Mononuclear cell (primary cell): ENCODE data around the gene ZFR. TPM values are rescaled to one million over a fixed set of nuclear protein-coding genes. Genes with fewer than 3 reads are reported as not detected.
"Not testable (repeated sequence)": the region's sequence is repeated elsewhere in the genome, so short reads cannot be mapped to it uniquely, and the experiment has no call there.

Experiments
- H3K27me3 ChIP-seq: 2 replicates; pipeline ENCODE4 v1.6.0; 2011; ENCODE audit warnings: low read length, control low read depth; ENCODE audit not compliant: insufficient read depth
- H3K4me1 ChIP-seq: 2 replicates; pipeline ENCODE4 v1.5.1; 2011; ENCODE audit warnings: mild to moderate bottlenecking, low read length, control low read depth; ENCODE audit not compliant: insufficient read depth
- H3K4me3 ChIP-seq: 2 replicates; pipeline ENCODE4 v1.5.1; 2011; ENCODE audit warnings: mild to moderate bottlenecking, low read length, moderate library complexity
- H3K9me3 ChIP-seq: 2 replicates; pipeline ENCODE4 v1.5.1; 2011; ENCODE audit warnings: low read depth, mild to moderate bottlenecking, control low read depth, low read length
- total RNA-seq: library from RNA; depleted of rRNA; stranded (reverse); fragments of >200 nt; gene quantifications from one replicate; pipeline ENCODE4 v1.2.3, GENCODE V29; 2012

Gene ZFR
- total RNA-seq, 1 donor: 91.8 TPM

GRCh38 chr5:32339198-32339597, 105.3 kb downstream of the ZFR start:
- H3K4me1 ChIP-seq: no peaks in the 10 kb centered on the region
- H3K4me3 ChIP-seq: no peak overlapping the region
- H3K27me3 ChIP-seq: no peaks in the 10 kb centered on the region
- H3K9me3 ChIP-seq: peaks cover 29% of the 10 kb centered on the region

- H3K4me1 ChIP-seq: no peaks in the 10 kb centered on the region
- no peak overlapping the region for H3K4me3 ChIP-seq
- no peaks in the 10 kb centered on the region for H3K27me3 ChIP-seq
- peaks cover under 1% of the 10 kb centered on the region for H3K9me3 ChIP-seq
Measured at GRCh38 chr5:32332966-32333365, 111.6 kb downstream of the ZFR start.

GRCh38 chr5:32332361-32332760, 112.2 kb downstream of the ZFR start:
- Histone ChIP-seq H3K4me3 (no peak overlapping the region), H3K4me1 (no peaks in the 10 kb centered on the region), H3K27me3 (no peaks in the 10 kb centered on the region), H3K9me3 (no peaks in the 10 kb centered on the region)

GRCh38 chr5:32331935-32332274, 112.6 kb downstream of the ZFR start:
- H3K4me1 ChIP-seq: no peaks in the 10 kb centered on the region
- H3K27me3 ChIP-seq: no peaks in the 10 kb centered on the region
- H3K9me3 ChIP-seq: no peaks in the 10 kb centered on the region
- no peak overlapping the region for H3K4me3 ChIP-seq

GRCh38 chr5:32331217-32331934, 113.2 kb downstream of the ZFR start:
- Histone ChIP-seq H3K27me3 (no peaks in the 10 kb centered on the region), H3K4me3 (no peak overlapping the region)

GRCh38 chr5:32330126-32330971, 114.2 kb downstream of the ZFR start:
- Histone ChIP-seq H3K27me3 (no peaks in the 10 kb centered on the region), H3K4me3 (no peak overlapping the region), H3K9me3 (no peaks in the 10 kb centered on the region), H3K4me1 (no peaks in the 10 kb centered on the region)

More at GRCh38 chr5:32331217-32331934, 113.2 kb downstream of the ZFR start:
- Histone ChIP-seq H3K4me1 (no peaks in the 10 kb centered on the region), H3K9me3 (no peaks in the 10 kb centered on the region)

- Histone ChIP-seq H3K4me1 (no peaks in the 10 kb centered on the region), H3K27me3 (no peaks in the 10 kb centered on the region), H3K4me3 (no peak overlapping the region), H3K9me3 (no peaks in the 10 kb centered on the region)
Measured at GRCh38 chr5:32329395-32329834, 115.1 kb downstream of the ZFR start.

- peaks cover 8% of the 10 kb centered on the region for H3K9me3 ChIP-seq
- no peak overlapping the region for H3K4me3 ChIP-seq
- no peaks in the 10 kb centered on the region for H3K27me3 ChIP-seq
- no peaks in the 10 kb centered on the region for H3K4me1 ChIP-seq
Measured at GRCh38 chr5:32326216-32326772, 118.2 kb downstream of the ZFR start.

GRCh38 chr5:32325616-32326015, 118.9 kb downstream of the ZFR start:
- Histone ChIP-seq H3K27me3 (no peaks in the 10 kb centered on the region), H3K4me3 (no peak overlapping the region), H3K9me3 (peaks cover 8% of the 10 kb centered on the region), H3K4me1 (no peaks in the 10 kb centered on the region)

- Histone ChIP-seq H3K9me3 (peaks cover 8% of the 10 kb centered on the region), H3K4me1 (no peaks in the 10 kb centered on the region), H3K4me3 (no peak overlapping the region), H3K27me3 (no peaks in the 10 kb centered on the region)
Measured at GRCh38 chr5:32325062-32325461, 119.5 kb downstream of the ZFR start.

- H3K4me1 ChIP-seq: no peaks in the 10 kb centered on the region
- H3K4me3 ChIP-seq: no peak overlapping the region
- no peaks in the 10 kb centered on the region for H3K27me3 ChIP-seq
- H3K9me3 ChIP-seq: peaks cover 8% of the 10 kb centered on the region
Measured at GRCh38 chr5:32323741-32324140, 120.8 kb downstream of the ZFR start.

- H3K27me3 ChIP-seq: no peaks in the 10 kb centered on the region
- H3K4me1 ChIP-seq: no peaks in the 10 kb centered on the region
- peaks cover 8% of the 10 kb centered on the region for H3K9me3 ChIP-seq
- no peak overlapping the region for H3K4me3 ChIP-seq
Measured at GRCh38 chr5:32322882-32323281, 121.7 kb downstream of the ZFR start.

- H3K4me1 ChIP-seq, H3K4me3 ChIP-seq, H3K27me3 ChIP-seq, H3K9me3 ChIP-seq: not testable (repeated sequence)
Measured at GRCh38 chr5:32321787-32322186, 122.8 kb downstream of the ZFR start.

- H3K4me3 ChIP-seq: no peak overlapping the region
- peaks cover 8% of the 10 kb centered on the region for H3K9me3 ChIP-seq
- no peaks in the 10 kb centered on the region for H3K4me1 ChIP-seq
- H3K27me3 ChIP-seq: no peaks in the 10 kb centered on the region
Measured at GRCh38 chr5:32320576-32320975, 124.0 kb downstream of the ZFR start.

GRCh38 chr5:32319926-32320543, 124.5 kb downstream of the ZFR start:
- Histone ChIP-seq H3K4me3 (no peak overlapping the region), H3K27me3 (no peaks in the 10 kb centered on the region), H3K4me1 (no peaks in the 10 kb centered on the region), H3K9me3 (peaks cover 8% of the 10 kb centered on the region)
